ENCODE data around the gene PSMD1. TPM values are rescaled to one million over a fixed set of nuclear protein-coding genes. Genes with fewer than 3 reads are reported as not detected.
A peak's percentile ranks its signal among the peaks of the same experiment; 100 is the strongest.

PSMD1 gene
- total RNA-seq, 1 donor from 2014 or later, result 132 TPM

DNA sequence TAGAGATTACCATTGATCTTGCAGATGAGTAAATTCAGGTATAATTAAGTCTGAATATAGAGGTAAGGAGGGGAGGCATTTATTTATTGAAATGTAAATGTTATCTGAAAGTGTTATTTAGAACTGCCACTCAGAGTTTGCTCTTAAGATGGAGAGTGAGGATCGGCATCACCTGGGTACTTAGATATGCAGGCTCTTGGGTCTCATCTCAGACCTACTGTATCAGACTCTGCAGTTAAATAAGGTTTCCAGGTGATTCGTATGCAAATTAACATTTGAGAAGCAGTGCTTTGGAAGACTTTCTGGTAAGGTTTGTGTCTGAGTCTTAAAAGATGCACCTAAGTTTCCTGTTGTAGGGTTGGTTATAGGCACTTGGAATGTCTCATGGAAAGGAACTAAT, 59.0 kb downstream of the PSMD1 start:
- H3K27me3 ChIP-seq, result no peaks in the 10 kb centered on the region

GRCh38 chr2:231117148-231117547, 60.5 kb downstream of the PSMD1 start:
- Mint-ChIP-seq H3K4me3 (no peak overlapping the region), H3K36me3 (peaks cover 3% of the 10 kb centered on the region), H3K27me3 (ENCODE audit: insufficient read depth, low read depth) (no peaks in the 10 kb centered on the region), H3K27ac (no peak overlapping the region), H3K4me1 (no peaks in the 10 kb centered on the region), H3K9me3 (no peaks in the 10 kb centered on the region)
- H3K4me1 ChIP-seq, result peaks cover 8% of the 10 kb centered on the region
- H4K20me1 ChIP-seq (ENCODE audit: low read depth), result peaks cover 4% of the 10 kb centered on the region
- no peak overlapping the region for H3K4me2 ChIP-seq
- no peaks in the 10 kb centered on the region for H3K79me2 ChIP-seq (ENCODE audit: low read depth)
- H3K9ac ChIP-seq, result no peak overlapping the region
- no peak overlapping the region for H3K27ac ChIP-seq
- H2AFZ ChIP-seq (replicated peaks), result no peak overlapping the region
- H3K9me3 ChIP-seq (ENCODE audit: low read depth), result no peaks in the 10 kb centered on the region
- no peaks in the 10 kb centered on the region for H3K27me3 ChIP-seq
- TF ChIP-seq EZH2phosphoT487 (IDR thresholded peaks at IDR 0.05) (no peak), EZH2 (IDR thresholded peaks at IDR 0.05) (no peak)
- TF ChIP-seq, protein P1, sequence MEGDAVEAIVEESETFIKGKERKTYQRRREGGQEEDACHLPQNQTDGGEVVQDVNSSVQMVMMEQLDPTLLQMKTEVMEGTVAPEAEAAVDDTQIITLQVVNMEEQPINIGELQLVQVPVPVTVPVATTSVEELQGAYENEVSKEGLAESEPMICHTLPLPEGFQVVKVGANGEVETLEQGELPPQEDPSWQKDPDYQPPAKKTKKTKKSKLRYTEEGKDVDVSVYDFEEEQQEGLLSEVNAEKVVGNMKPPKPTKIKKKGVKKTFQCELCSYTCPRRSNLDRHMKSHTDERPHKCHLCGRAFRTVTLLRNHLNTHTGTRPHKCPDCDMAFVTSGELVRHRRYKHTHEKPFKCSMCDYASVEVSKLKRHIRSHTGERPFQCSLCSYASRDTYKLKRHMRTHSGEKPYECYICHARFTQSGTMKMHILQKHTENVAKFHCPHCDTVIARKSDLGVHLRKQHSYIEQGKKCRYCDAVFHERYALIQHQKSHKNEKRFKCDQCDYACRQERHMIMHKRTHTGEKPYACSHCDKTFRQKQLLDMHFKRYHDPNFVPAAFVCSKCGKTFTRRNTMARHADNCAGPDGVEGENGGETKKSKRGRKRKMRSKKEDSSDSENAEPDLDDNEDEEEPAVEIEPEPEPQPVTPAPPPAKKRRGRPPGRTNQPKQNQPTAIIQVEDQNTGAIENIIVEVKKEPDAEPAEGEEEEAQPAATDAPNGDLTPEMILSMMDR (IDR thresholded peaks at IDR 0.05), result no peak
- DNase-seq (ENCODE audit: low spot score), result no peak
- no peak overlapping the region for H3K4me3 ChIP-seq
- peaks cover 17% of the 10 kb centered on the region for H3F3A ChIP-seq (ENCODE audit: low read depth)
- no peaks in the 10 kb centered on the region for H3K36me3 ChIP-seq

More for the DNA sequence above, 59.0 kb downstream of the PSMD1 start:
- Histone ChIP-seq H4K20me1 (ENCODE audit: low read depth) (peaks cover 4% of the 10 kb centered on the region), H3F3A (ENCODE audit: low read depth) (peaks cover 9% of the 10 kb centered on the region), H3K9me3 (ENCODE audit: low read depth) (no peaks in the 10 kb centered on the region), H3K4me1 (peaks cover 8% of the 10 kb centered on the region), H3K79me2 (ENCODE audit: low read depth) (no peaks in the 10 kb centered on the region), H3K4me2 (no peak overlapping the region), H3K4me3 (no peak overlapping the region), H3K27ac (no peak overlapping the region), H3K36me3 (no peaks in the 10 kb centered on the region), H3K9ac (no peak overlapping the region), H2AFZ (replicated peaks) (no peak overlapping the region)
- Mint-ChIP-seq H3K27me3 (ENCODE audit: insufficient read depth, low read depth) (no peaks in the 10 kb centered on the region), H3K4me3 (no peak overlapping the region), H3K4me1 (no peaks in the 10 kb centered on the region), H3K27ac (no peak overlapping the region), H3K9me3 (no peaks in the 10 kb centered on the region), H3K36me3 (peaks cover 5% of the 10 kb centered on the region)
- TF ChIP-seq, protein P1 (IDR thresholded peaks at IDR 0.05), result no peak
- TF ChIP-seq EZH2phosphoT487 (IDR thresholded peaks at IDR 0.05), result no peak
- TF ChIP-seq EZH2 (IDR thresholded peaks at IDR 0.05), result no peak
- no peak for DNase-seq (ENCODE audit: low spot score)

DNA sequence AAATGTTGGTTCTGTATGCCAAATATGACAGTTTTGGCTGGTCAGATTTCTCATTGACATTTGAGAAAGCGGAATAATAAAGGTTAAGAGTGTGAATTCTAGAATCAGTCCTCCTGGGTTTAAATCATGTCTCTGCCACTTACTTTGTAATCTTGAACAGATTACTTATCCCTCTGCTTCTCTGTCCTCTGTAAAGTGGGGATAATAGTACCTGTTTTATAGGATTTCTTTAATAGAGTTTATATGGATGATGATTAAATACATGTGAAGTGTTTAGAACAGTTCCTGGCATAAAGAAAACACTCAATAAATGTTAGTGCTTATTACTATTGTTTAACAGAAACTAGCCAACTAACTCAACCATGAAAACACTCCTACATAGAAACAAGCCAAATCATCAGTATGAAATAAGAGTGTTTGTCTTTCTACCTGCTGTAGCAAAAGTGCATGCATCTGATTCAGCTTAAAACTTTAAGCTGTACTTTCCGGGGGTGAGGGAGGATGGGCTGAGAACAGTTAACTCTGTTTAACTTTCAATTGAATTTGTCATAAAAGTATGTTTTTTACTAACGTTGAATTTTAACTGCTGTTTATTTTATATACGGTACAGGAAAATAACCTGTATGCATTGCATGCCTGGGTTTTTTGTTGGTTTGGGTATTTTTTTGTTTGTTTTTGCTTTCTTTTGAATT, 61.4 kb downstream of the PSMD1 start:
- no peak overlapping the region for H2AFZ ChIP-seq (replicated peaks)
- no peaks in the 10 kb centered on the region for H3K9me3 ChIP-seq (ENCODE audit: low read depth)
- peaks cover 20% of the 10 kb centered on the region for H3F3A ChIP-seq (ENCODE audit: low read depth)
- peak overlapping the region; percentile 14 for H3K27ac ChIP-seq
- Mint-ChIP-seq H3K9me3 (no peaks in the 10 kb centered on the region), H3K36me3 (peaks cover 3% of the 10 kb centered on the region), H3K27me3 (ENCODE audit: insufficient read depth, low read depth) (no peaks in the 10 kb centered on the region), H3K4me1 (no peaks in the 10 kb centered on the region), H3K27ac (no peak overlapping the region), H3K4me3 (no peak overlapping the region)
- no peak overlapping the region for H3K9ac ChIP-seq
- H3K79me2 ChIP-seq (ENCODE audit: low read depth), result no peaks in the 10 kb centered on the region
- no peaks in the 10 kb centered on the region for H3K27me3 ChIP-seq
- peaks cover 4% of the 10 kb centered on the region for H4K20me1 ChIP-seq (ENCODE audit: low read depth)
- H3K4me2 ChIP-seq, result no peak overlapping the region
- no peak for TF ChIP-seq EZH2 (IDR thresholded peaks at IDR 0.05)
- TF ChIP-seq EZH2phosphoT487 (IDR thresholded peaks at IDR 0.05), result no peak
- TF ChIP-seq, protein P1 (IDR thresholded peaks at IDR 0.05), result no peak
- H3K4me1 ChIP-seq, result peaks cover 8% of the 10 kb centered on the region
- H3K36me3 ChIP-seq, result no peaks in the 10 kb centered on the region
- no peak overlapping the region for H3K4me3 ChIP-seq
- DNase-seq (ENCODE audit: low spot score), result no peak

Measured in neural progenitor cell (in vitro differentiated cells).